Measurements from ENCODE around the gene PCDH9.

Gene PCDH9

GRCh38 chr13:67139551-67139950 is 90.6 kb downstream of the PCDH9 start:
- TF ChIP-seq CTCF (IDR thresholded peaks at IDR 0.05) = no peak
- Histone ChIP-seq H3K36me3 (no peaks in the 10 kb centered on the region), H3K4me3 (ENCODE audit: low read depth in 1 of 2, low read length in 1 of 2) (no peak overlapping the region), H3K4me1 (ENCODE audit: control insufficient read depth in 1 of 2, insufficient read depth in 1 of 2, low read depth in 1 of 2, low read length in 1 of 2) (no peaks in the 10 kb centered on the region), H3K27ac (no peak overlapping the region), H3K27me3 (no peaks in the 10 kb centered on the region), H3K9me3 (no peaks in the 10 kb centered on the region)

GRCh38 chr13:67138970-67139369 is 91.2 kb downstream of the PCDH9 start:
- Histone ChIP-seq H3K36me3 (no peaks in the 10 kb centered on the region), H3K27ac (no peak overlapping the region), H3K4me3 (ENCODE audit: low read depth in 1 of 2, low read length in 1 of 2) (no peak overlapping the region), H3K4me1 (ENCODE audit: control insufficient read depth in 1 of 2, insufficient read depth in 1 of 2, low read depth in 1 of 2, low read length in 1 of 2) (no peaks in the 10 kb centered on the region), H3K9me3 (no peaks in the 10 kb centered on the region), H3K27me3 (no peaks in the 10 kb centered on the region)
- no peak for TF ChIP-seq CTCF (IDR thresholded peaks at IDR 0.05)

GRCh38 chr13:67137044-67137735 is 92.9 kb downstream of the PCDH9 start:
- Histone ChIP-seq H3K36me3 (no peaks in the 10 kb centered on the region), H3K27me3 (no peaks in the 10 kb centered on the region), H3K9me3 (no peaks in the 10 kb centered on the region), H3K27ac (no peak overlapping the region), H3K4me1 (ENCODE audit: control insufficient read depth in 1 of 2, insufficient read depth in 1 of 2, low read depth in 1 of 2, low read length in 1 of 2) (no peaks in the 10 kb centered on the region), H3K4me3 (ENCODE audit: low read depth in 1 of 2, low read length in 1 of 2) (no peak overlapping the region)
- no peak for TF ChIP-seq CTCF (IDR thresholded peaks at IDR 0.05)

GRCh38 chr13:67136157-67136556 is 94.0 kb downstream of the PCDH9 start:
- Histone ChIP-seq H3K4me3 (ENCODE audit: low read depth in 1 of 2, low read length in 1 of 2) (no peak overlapping the region), H3K4me1 (ENCODE audit: control insufficient read depth in 1 of 2, insufficient read depth in 1 of 2, low read depth in 1 of 2, low read length in 1 of 2) (no peaks in the 10 kb centered on the region), H3K36me3 (no peaks in the 10 kb centered on the region), H3K27ac (no peak overlapping the region), H3K27me3 (no peaks in the 10 kb centered on the region), H3K9me3 (no peaks in the 10 kb centered on the region)
- no peak for TF ChIP-seq CTCF (IDR thresholded peaks at IDR 0.05)

GRCh38 chr13:67135356-67135755 is 94.8 kb downstream of the PCDH9 start:
- no peak for TF ChIP-seq CTCF (IDR thresholded peaks at IDR 0.05)

More at GRCh38 chr13:67135356-67135755, 94.8 kb downstream of the PCDH9 start:
- H3K27me3 ChIP-seq = no peaks in the 10 kb centered on the region
- no peak overlapping the region for H3K4me3 ChIP-seq (ENCODE audit: low read depth in 1 of 2, low read length in 1 of 2)
- no peaks in the 10 kb centered on the region for H3K9me3 ChIP-seq
- no peaks in the 10 kb centered on the region for H3K4me1 ChIP-seq (ENCODE audit: control insufficient read depth in 1 of 2, insufficient read depth in 1 of 2, low read depth in 1 of 2, low read length in 1 of 2)
- no peaks in the 10 kb centered on the region for H3K36me3 ChIP-seq
- H3K27ac ChIP-seq = no peak overlapping the region
